Left colon (tissue), 2 donors: ENCODE results near the gene VRK3. TPM values are rescaled to one million over a fixed set of nuclear protein-coding genes. Genes with fewer than 3 reads are reported as not detected.
A peak's percentile ranks its signal among the peaks of the same experiment; 100 is the strongest.

Source experiments
- ATAC-seq: fragments of 200-7000 bp; cut with Tn5 transposase; one replicate; pipeline ENCODE4 v1.9.1; 2020; ENCODE audit warnings: mild to moderate bottlenecking, moderate library complexity
- DNase-seq, 2 donors: peaks; one replicate each; pipeline ENCODE4 v3.0.0-alpha.2; 2020
- intact Hi-C, 2 donors: fragments of 100-400 bp; cut with DNase I in 1 of 2; cut with micrococcal nuclease in 1 of 2; formaldehyde crosslinking; loops; one replicate each; pipeline versions ENCODE4 v1.11.2 to v1.14.0; 2022; cut with DNase I, micrococcal nuclease
- total RNA-seq, 2 donors: library from RNA; stranded (reverse); fragmentation: NEBNext Ultra II Directional; extraction: Animal tissue kit (Norgen Biotek cat#: 25700); gene quantifications; one replicate each; pipeline ENCODE4 v1.2.1, GENCODE V29; 2021
- donor health status: DM: no; HTN: no; CAD: no.
- donor health status: DM: yes; HTN: yes; CAD: no.

The VRK3 gene
- total RNA-seq, 2 donors from 2014 or later, result 48.2 to 55.3 TPM

GRCh38 chr19:50000038-50000840 is 24.9 kb downstream of the VRK3 start:
- ATAC-seq, result no peak
- no peak for DNase-seq

GRCh38 chr19:49999371-50000010 is 25.7 kb downstream of the VRK3 start:
- ATAC-seq (no peak), DNase-seq (no peak)
- intact Hi-C loops, result no loop called here

More at GRCh38 chr19:50000038-50000840, 24.9 kb downstream of the VRK3 start:
- intact Hi-C loops, result no loop called here

- intact Hi-C loops, result no loop called here
- no peak for DNase-seq
- ATAC-seq, result peak; percentile 71
Observed at GRCh38 chr19:49997709-49998108, 27.5 kb downstream of the VRK3 start.

- intact Hi-C loops, result no loop called here
- no peak for DNase-seq
- ATAC-seq, result no peak
Observed at GRCh38 chr19:49988433-49988832, 36.7 kb downstream of the VRK3 start.

- intact Hi-C loops, result no loop called here
- ATAC-seq, result no peak
- no peak for DNase-seq
Observed at GRCh38 chr19:49988007-49988406, 37.2 kb downstream of the VRK3 start.

GRCh38 chr19:49987159-49987698 is 37.9 kb downstream of the VRK3 start:
- peak; percentile 85 to 96 for DNase-seq
- peak; percentile 89 for ATAC-seq
- intact Hi-C loops, result no loop called here

GRCh38 chr19:49986354-49986753 is 38.8 kb downstream of the VRK3 start:
- DNase-seq, result no peak
- intact Hi-C loops, result no loop called here
- ATAC-seq, result no peak

GRCh38 chr19:49985871-49986270 is 39.3 kb downstream of the VRK3 start:
- no peak for DNase-seq
- intact Hi-C loops, result no loop called here

GRCh38 chr19:49984491-49984890 is 40.7 kb downstream of the VRK3 start:
- intact Hi-C loops, result loop anchor here in 1 of 2 donors (5.0 kb wide), 1 partner anchor 47 kb away; no protein-coding TSS in a partner anchor
- ATAC-seq, result no peak
- DNase-seq, result no peak

More at GRCh38 chr19:49985871-49986270, 39.3 kb downstream of the VRK3 start:
- ATAC-seq, result no peak

- intact Hi-C loops, result loop anchor here in 1 of 2 donors (5.0 kb wide), 1 partner anchor 46 kb away; no protein-coding TSS in a partner anchor
- DNase-seq (peak in 1 of 2 donors; percentile 82), ATAC-seq (peak; percentile 55)
Observed at GRCh38 chr19:49983645-49984229, 41.4 kb downstream of the VRK3 start.

- ATAC-seq, result no peak
- intact Hi-C loops, result loop anchor here in 1 of 2 donors (5.0 kb wide), 1 partner anchor 45 kb away; no protein-coding TSS in a partner anchor
- DNase-seq, result no peak
Observed at GRCh38 chr19:49981603-49982593, 43.3 kb downstream of the VRK3 start.

GRCh38 chr19:49978324-49978723 is 46.8 kb downstream of the VRK3 start:
- no peak for ATAC-seq
- intact Hi-C loops, result no loop called here
- no peak for DNase-seq

- no peak for DNase-seq
- intact Hi-C loops, result no loop called here
- no peak for ATAC-seq
Observed at GRCh38 chr19:49977881-49978280, 47.3 kb downstream of the VRK3 start.

GRCh38 chr19:49977076-49977475 is 48.1 kb downstream of the VRK3 start:
- ATAC-seq (no peak), DNase-seq (no peak)
- intact Hi-C loops, result no loop called here

GRCh38 chr19:49976496-49976895 is 48.7 kb downstream of the VRK3 start:
- DNase-seq (no peak), ATAC-seq (no peak)
- intact Hi-C loops, result no loop called here

- no peak for DNase-seq
- ATAC-seq, result peak; percentile 15
- intact Hi-C loops, result no loop called here
Observed at GRCh38 chr19:49975051-49975450, 50.1 kb downstream of the VRK3 start.

GRCh38 chr19:49973987-49974386 is 51.2 kb downstream of the VRK3 start:
- intact Hi-C loops, result no loop called here
- DNase-seq (peak; percentile 29 to 38), ATAC-seq (no peak)

GRCh38 chr19:49972841-49973240 is 52.3 kb downstream of the VRK3 start:
- ATAC-seq, result no peak
- no peak for DNase-seq

More at GRCh38 chr19:49972841-49973240, 52.3 kb downstream of the VRK3 start:
- intact Hi-C loops, result no loop called here
